MM.1S (cell line): Measurements from ENCODE around the gene CNTNAP2.

Experiments
- CTCF ChIP-seq: fragments of 300-600 bp; sonication (generic); IDR thresholded peaks from 2 replicates; pipeline ENCODE4 v1.5.1; 2016; ENCODE audit warnings: antibody characterized with exemption, low read length, mixed read lengths
- EZH2 ChIP-seq: fragments of 300-600 bp; sonication (generic); optimal IDR thresholded peaks from 2 replicates; pipeline ENCODE3; 2017; ENCODE audit warnings: low read depth, mild to moderate bottlenecking, antibody characterized with exemption, low read length, mixed read lengths

- no peak for TF ChIP-seq CTCF
- no peak for TF ChIP-seq EZH2
These were observed 1895.2 kb downstream of the CNTNAP2 start for GRCh38 chr7:148011753-148012152.
